B cell (primary cell): ENCODE results near the gene SLC6A20. TPM values are rescaled to one million over a fixed set of nuclear protein-coding genes. Genes with fewer than 3 reads are reported as not detected.

Experiments used
- ATAC-seq: fragments of 200-7000 bp; cut with Tn5 transposase; one replicate; pipeline ENCODE4 v1.10.0; 2021; ENCODE audit warnings: low read depth, mild to moderate bottlenecking, moderate number of reproducible peaks, moderate library complexity
- CTCF ChIA-PET: fragments of 350-600 bp; sonication (Branson Sonifier 250); formaldehyde crosslinking; loops from one replicate; lab custom pipeline; 2021; ENCODE audit warnings: antibody characterized with exemption, inconsistent platforms; lab: Charles Lee
- POLR2A ChIA-PET: fragments of 350-600 bp; sonication (Branson Sonifier 250); formaldehyde crosslinking; loops from one replicate; lab custom pipeline; 2021; ENCODE audit warnings: antibody characterized with exemption; lab: Charles Lee
- DNase-seq: peaks from one replicate; pipeline ENCODE4 v3.0.0; 2013
- H2AFZ ChIP-seq: 2 replicates; pipeline ENCODE4 v1.6.1; 2012; ENCODE audit warnings: mild to moderate bottlenecking, low read depth, low read length; ENCODE audit not compliant: insufficient read depth, poor library complexity, severe bottlenecking
- H3K27ac ChIP-seq, 2 donors: 1 replicate in 1 of 2; 2 replicates in 1 of 2; pipeline ENCODE4 v1.5.1; 2012 to 2013; ENCODE audit warnings: low read length in 2 of 2, mild to moderate bottlenecking in 2 of 2, moderate library complexity in 1 of 2
- H3K27me3 ChIP-seq, 4 experiments: fragments of 200-600 bp in 1 of 4; sonication (generic) in 1 of 4; replicated peaks in 1 of 4; 1 replicate in 2 of 4; 2 replicates in 2 of 4; pipeline versions ENCODE4 v1.6.1 to v1.7.0; 2013 to 2016; ENCODE audit warnings: low read length in 3 of 4, mild to moderate bottlenecking in 2 of 4, mixed read lengths in 1 of 4, moderate library complexity in 1 of 4; ENCODE audit not compliant: insufficient read depth in 4 of 4, control insufficient read depth in 3 of 4; ENCODE audit errors: control extremely low read depth in 1 of 4
- H3K36me3 ChIP-seq, 2 experiments: replicated peaks in 1 of 2; 1 replicate in 1 of 2; 2 replicates in 1 of 2; pipeline versions ENCODE4 v1.6.1 to v1.7.1; 2013; ENCODE audit warnings: low read length in 1 of 2; ENCODE audit not compliant: insufficient read depth in 2 of 2, control insufficient read depth in 1 of 2; ENCODE audit errors: control extremely low read depth in 1 of 2, extremely low read depth in 1 of 2
- H3K4me1 ChIP-seq, 2 donors: fragments of 200-600 bp in 1 of 2; sonication (generic) in 1 of 2; 1 replicate in 1 of 2; 2 replicates in 1 of 2; pipeline versions ENCODE4 v1.5.1 to v1.6.1; 2013 to 2017; ENCODE audit warnings: low read length in 2 of 2; ENCODE audit not compliant: control insufficient read depth in 2 of 2, insufficient read depth in 2 of 2
- H3K4me2 ChIP-seq: replicated peaks from 2 replicates; pipeline ENCODE3; 2012; ENCODE audit warnings: mild to moderate bottlenecking, low read depth, low read length; ENCODE audit not compliant: poor library complexity, severe bottlenecking
- H3K4me3 ChIP-seq, 5 experiments: fragments of 200-600 bp in 1 of 5; sonication (generic) in 1 of 5; 1 replicate in 3 of 5; 2 replicates in 2 of 5; pipeline versions ENCODE4 v1.5.1 to v1.7.0; 2011 to 2016; ENCODE audit warnings: low read length in 4 of 5, mild to moderate bottlenecking in 4 of 5, low read depth in 2 of 5, control low read depth in 1 of 5, moderate library complexity in 1 of 5; ENCODE audit not compliant: insufficient read depth in 1 of 5; ENCODE audit errors: control extremely low read depth in 1 of 5, extremely low read depth in 1 of 5
- H3K79me2 ChIP-seq: fragments of 200-600 bp; sonication (generic); one replicate; pipeline ENCODE4 v1.6.0; 2016; ENCODE audit warnings: low read length; ENCODE audit not compliant: control insufficient read depth, insufficient read depth
- H3K9ac ChIP-seq: fragments of 200-600 bp; sonication (generic); 2 replicates; pipeline ENCODE4 v1.6.1; 2017; ENCODE audit warnings: mild to moderate bottlenecking, low read length, moderate library complexity
- H3K9me3 ChIP-seq, 3 donors: one replicate each; pipeline versions ENCODE4 v1.6.1 to v1.7.1; 2013; ENCODE audit warnings: low read length in 2 of 3; ENCODE audit not compliant: control insufficient read depth in 2 of 3, insufficient read depth in 1 of 3; ENCODE audit errors: control extremely low read depth in 1 of 3
- H4K20me1 ChIP-seq: 2 replicates; pipeline ENCODE4 v1.6.0; 2012; ENCODE audit warnings: mild to moderate bottlenecking, low read length; ENCODE audit not compliant: insufficient read depth, control insufficient read depth, poor library complexity, severe bottlenecking
- H3K27ac Mint-ChIP-seq: one replicate; pipeline ENCODE4 v1.8.0; 2021; ENCODE audit warnings: mixed read lengths
- H3K27me3 Mint-ChIP-seq: one replicate; pipeline ENCODE4 v1.8.0; 2021; ENCODE audit warnings: mixed read lengths
- H3K4me1 Mint-ChIP-seq: one replicate; pipeline ENCODE4 v1.8.0; 2021; ENCODE audit warnings: mixed read lengths
- H3K4me3 Mint-ChIP-seq: one replicate; pipeline ENCODE4 v1.8.0; 2021; ENCODE audit warnings: mixed read lengths
- H3K9me3 Mint-ChIP-seq: one replicate; pipeline ENCODE4 v1.8.0; 2022; ENCODE audit warnings: mixed read lengths; ENCODE audit not compliant: insufficient read depth
- CTCF ChIP-seq: fragments of 200-600 bp; IDR thresholded peaks from one replicate; pipeline ENCODE4 v1.8.0; 2022; ENCODE audit warnings: antibody characterized with exemption, mild to moderate bottlenecking
- EZH2 ChIP-seq: IDR thresholded peaks from 2 replicates; pipeline ENCODE4 v1.6.1; 2012; ENCODE audit warnings: borderline replicate concordance, low read depth, mild to moderate bottlenecking, moderate library complexity, low read length; ENCODE audit not compliant: insufficient read depth, poor library complexity, severe bottlenecking
- WGBS: methylation state at CpG from one replicate; pipeline ENCODE4 v1.1.5; 2013; ENCODE audit warnings: missing lambda C conversion rate; ENCODE audit not compliant: insufficient coverage; 5-methylcytosine and 5-hydroxymethylcytosine counted together
- intact Hi-C: fragments of 100-400 bp; cut with micrococcal nuclease; formaldehyde crosslinking; loops from one replicate; pipeline ENCODE4 v1.10.0; 2022
- polyA plus RNA-seq: library from polyadenylated mRNA; depleted of rRNA; stranded (reverse); fragments of >200 nt; gene quantifications from 2 replicates; pipeline ENCODE4 v1.2.3, GENCODE V29; 2012
- total RNA-seq, 2 donors: library from RNA; stranded (reverse); fragments of 120-200 nt in 1 of 2; gene quantifications; 1 replicate in 1 of 2; 2 replicates in 1 of 2; pipeline versions ENCODE4 v1.2.3 to v1.2.4, GENCODE V29; 2013 to 2022

Gene SLC6A20
- total and polyA plus RNA-seq, 2 donors (not counting 1 experiment from before 2014, with no cell fraction given) = 0.32 TPM; not detected in 1

- no peaks in the 10 kb centered on the region for H3K9me3 Mint-ChIP-seq
- Histone ChIP-seq H3K4me1 (no peaks in the 10 kb centered on the region), H3K27me3 (no peaks in the 10 kb centered on the region), H3K27ac (no peak overlapping the region), H3K9ac (no peak overlapping the region), H4K20me1 (no peaks in the 10 kb centered on the region), H2AFZ (no peak overlapping the region), H3K9me3 (no peaks in the 10 kb centered on the region), H3K79me2 (no peaks in the 10 kb centered on the region), H3K4me3 (no peak overlapping the region), H3K36me3 (peaks cover 4 to 56% of the 10 kb centered on the region in 2 experiments), H3K4me2 (no peak overlapping the region)
- ChIA-PET POLR2A (no interaction called here), CTCF (interaction anchor here (0.6 kb wide), 2 partner anchors 15 to 315 kb away, joined by 3 to 5 read pairs; no protein-coding TSS in a partner anchor)
- H3K4me1 Mint-ChIP-seq = no peaks in the 10 kb centered on the region
- ATAC-seq = no peak
- H3K27me3 Mint-ChIP-seq = no peaks in the 10 kb centered on the region
- intact Hi-C loops = no loop called here
- TF ChIP-seq EZH2 (no peak), CTCF (no peak)
- no peak overlapping the region for H3K27ac Mint-ChIP-seq
- no peak for DNase-seq
- H3K4me3 Mint-ChIP-seq = no peak overlapping the region
- WGBS = no CpG with 5 or more reads among the region's 2 CpGs
These were observed 30.0 kb upstream of the SLC6A20 start for GRCh38 chr3:45826321-45826720.

GRCh38 chr3:45821127-45821526, 24.8 kb upstream of the SLC6A20 start:
- CTCF ChIA-PET = no interaction called here
- no peak overlapping the region for H3K4me3 Mint-ChIP-seq
- TF ChIP-seq CTCF (no peak), EZH2 (no peak)
- Histone ChIP-seq H3K79me2 (no peaks in the 10 kb centered on the region), H3K4me1 (peaks cover 0 to 5% of the 10 kb centered on the region in 2 donors), H3K27me3 (no peaks in the 10 kb centered on the region), H3K9me3 (peaks cover 0 to 7% (median 7%) of the 10 kb centered on the region in 3 donors), H3K4me3 (no peak overlapping the region), H3K36me3 (peaks cover 0 to 23% of the 10 kb centered on the region in 2 experiments), H2AFZ (no peak overlapping the region), H3K4me2 (no peak overlapping the region), H4K20me1 (no peaks in the 10 kb centered on the region), H3K27ac (no peak overlapping the region), H3K9ac (no peak overlapping the region)
- intact Hi-C loops = no loop called here
- peaks cover 8% of the 10 kb centered on the region for H3K4me1 Mint-ChIP-seq
- WGBS = no CpG with 5 or more reads among the region's 1 CpG
- POLR2A ChIA-PET = no interaction called here
- DNase-seq (no peak), ATAC-seq (no peak)
- H3K27ac Mint-ChIP-seq = no peak overlapping the region
- no peaks in the 10 kb centered on the region for H3K27me3 Mint-ChIP-seq
- no peaks in the 10 kb centered on the region for H3K9me3 Mint-ChIP-seq
